Stimulated activated CD4-positive, alpha-beta T cell treated with anti-CD3 and anti-CD28 coated beads, Interleukin-4, amount 100 ng/mL, for 4 hours (primary cell): ENCODE data around the gene AKAP6.
A peak's percentile ranks its signal among the peaks of the same experiment; 100 is the strongest.

Experiments used
- DNase-seq, 2 experiments: peaks; one replicate each; pipeline ENCODE4 v3.0.0-alpha.2; 2020

Gene AKAP6

DNA sequence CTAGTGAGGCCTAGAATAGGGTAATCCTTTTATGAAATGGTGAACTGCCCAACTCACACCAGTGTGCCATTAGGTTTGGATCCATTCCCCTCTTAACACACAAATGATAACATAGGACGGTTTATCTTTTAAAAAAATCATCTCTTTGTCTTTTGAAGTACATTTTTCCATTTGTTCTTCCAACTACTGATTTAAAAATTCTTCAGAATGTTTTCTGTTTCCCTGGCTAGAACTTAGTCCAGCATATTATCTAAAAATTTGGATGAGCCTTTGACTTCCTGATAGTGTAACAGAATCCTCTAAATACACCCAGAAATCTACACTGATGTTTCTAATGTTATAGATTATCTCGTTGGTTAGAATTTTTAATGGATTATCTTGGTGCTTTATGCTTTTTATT, 359.8 kb downstream of the AKAP6 start:
- no peak for DNase-seq

DNA sequence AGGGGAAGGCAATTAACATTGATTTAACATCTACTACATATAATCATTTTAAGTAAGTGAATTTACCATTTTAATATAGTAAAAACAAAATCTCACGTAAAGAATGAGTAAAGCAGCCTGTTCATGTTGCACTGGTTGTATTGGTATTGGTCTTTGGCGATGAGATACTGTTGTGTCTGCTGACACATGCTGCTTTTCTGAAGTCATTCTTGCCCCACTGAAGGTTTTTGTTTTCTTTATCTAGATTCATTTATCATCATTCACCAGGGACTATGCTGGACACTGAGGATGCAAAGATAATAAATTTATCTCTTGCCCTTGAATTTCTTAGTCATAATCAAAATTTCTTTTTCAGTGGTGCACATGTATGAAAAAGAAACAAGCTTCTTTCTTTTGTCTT, 363.3 kb downstream of the AKAP6 start:
- no peak for DNase-seq

DNA sequence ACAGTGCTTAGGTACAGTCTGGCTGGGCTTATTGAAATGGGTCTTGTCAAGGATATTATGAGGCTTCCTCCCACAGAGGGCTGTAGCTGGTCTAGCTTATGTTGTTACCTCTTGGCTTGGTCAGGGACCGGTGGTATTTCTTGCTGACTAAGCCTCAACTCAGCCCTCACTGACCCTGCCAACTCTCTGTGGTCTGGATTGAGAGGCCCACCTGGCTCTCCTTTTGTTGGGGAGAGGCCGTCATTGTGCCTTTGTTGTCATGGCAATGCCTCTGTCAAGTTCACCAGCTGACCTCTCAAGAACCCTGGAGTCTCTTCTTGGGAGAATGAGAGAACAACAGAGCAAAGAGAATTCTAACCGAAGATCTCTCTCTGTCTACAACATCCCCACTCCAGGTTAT, 364.0 kb downstream of the AKAP6 start:
- no peak for DNase-seq

DNA sequence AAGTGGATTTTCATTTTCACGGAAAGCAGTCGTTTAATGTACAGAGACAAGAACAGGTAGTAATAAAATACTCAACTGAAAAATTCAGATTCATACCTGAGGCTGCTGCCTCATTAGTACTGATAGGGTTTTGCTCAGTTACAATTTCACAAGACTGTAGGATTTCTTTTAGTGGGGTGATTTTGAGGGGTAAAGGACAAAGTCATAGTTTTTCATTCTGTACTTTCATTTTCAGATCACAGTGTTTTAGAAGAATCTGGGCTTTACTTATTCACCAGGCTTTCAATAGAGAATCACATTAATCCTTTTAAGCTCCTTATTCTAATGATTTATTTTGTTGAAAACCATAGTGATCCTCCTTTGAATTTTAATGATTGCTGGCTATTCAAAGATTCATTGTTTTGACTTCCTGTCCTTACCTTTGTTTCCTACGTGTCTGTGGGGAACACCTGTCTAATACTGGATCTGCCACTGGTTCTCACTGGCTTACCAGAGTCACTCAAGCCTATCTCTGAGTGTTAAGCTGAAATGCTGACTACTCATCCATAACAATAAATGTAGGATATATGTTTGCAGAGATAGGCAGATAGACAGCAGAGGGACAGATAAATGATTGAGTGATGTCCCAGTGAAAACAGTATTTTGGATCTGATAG, 365.8 kb downstream of the AKAP6 start:
- no peak for DNase-seq

DNA sequence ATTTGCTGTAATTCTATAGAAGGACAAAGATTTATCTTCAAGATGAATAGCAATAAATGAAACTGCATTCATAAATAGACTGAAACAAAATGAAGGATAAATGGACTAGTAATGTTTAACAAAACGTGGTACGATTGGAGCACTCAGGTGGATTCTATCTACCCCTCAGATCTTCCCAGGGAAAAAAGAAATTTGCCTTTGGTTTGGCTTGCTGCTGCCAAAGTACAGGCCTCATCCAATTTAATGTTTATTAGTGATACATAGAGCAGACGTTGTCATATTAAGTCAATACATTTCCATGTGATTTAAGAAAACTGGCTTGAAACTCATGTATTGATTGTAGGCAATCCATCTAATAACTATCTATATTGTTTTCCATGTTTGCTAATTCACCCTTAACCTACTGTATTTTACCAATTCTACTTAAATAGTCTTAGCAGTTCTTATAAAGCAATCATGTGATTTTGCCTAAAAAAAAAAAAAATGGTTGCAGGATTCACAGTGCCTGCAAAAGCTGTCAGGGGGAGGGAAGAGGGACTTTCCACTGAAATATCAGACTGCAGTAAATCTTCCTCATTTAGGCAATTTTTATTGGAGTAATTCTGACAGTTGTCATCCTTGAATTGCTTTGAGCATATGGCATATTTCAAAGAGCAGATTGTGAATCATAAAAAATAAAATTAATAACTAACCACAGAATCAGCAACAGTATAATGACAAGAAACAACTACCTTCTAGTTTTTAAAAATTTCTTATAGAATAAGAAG, 367.4 kb downstream of the AKAP6 start:
- no peak for DNase-seq

DNA sequence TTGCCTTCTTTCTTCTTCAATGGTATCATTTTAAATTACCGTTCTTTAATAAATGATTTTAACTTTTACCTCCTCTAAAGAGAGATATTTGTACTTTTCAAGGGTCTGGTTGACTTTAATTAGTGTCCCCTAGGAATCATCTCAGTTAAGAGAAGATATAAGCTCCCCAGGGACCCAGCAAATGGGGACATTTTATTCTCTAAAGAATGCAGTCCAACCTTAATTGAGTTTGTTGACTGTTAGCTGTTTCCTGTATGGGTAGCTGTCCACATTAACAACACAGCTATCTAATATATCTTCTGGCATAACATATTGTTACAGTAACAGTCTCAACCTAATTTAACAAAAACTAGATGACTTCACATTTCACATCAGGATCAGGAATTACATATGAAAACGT, 368.0 kb downstream of the AKAP6 start:
- no peak for DNase-seq

DNA sequence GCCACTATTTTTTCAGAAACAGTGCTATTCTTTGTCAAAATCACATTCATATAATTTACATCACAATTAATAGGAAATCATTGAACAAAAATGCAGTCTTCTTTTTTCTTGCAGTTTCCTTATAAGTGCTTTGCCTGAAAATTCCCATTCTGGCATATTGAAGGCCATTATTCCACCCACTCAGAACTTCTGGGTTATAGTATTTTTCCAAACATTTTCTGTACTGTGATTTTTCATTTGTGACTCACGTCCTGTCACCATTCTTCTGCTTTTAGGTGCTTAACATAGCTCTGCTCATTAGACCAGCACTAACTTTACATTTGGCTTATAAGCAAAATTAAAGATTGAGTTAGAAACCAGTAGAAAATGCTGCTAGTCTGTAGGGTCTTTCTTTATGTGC, 368.6 kb downstream of the AKAP6 start:
- DNase-seq: no peak

DNA sequence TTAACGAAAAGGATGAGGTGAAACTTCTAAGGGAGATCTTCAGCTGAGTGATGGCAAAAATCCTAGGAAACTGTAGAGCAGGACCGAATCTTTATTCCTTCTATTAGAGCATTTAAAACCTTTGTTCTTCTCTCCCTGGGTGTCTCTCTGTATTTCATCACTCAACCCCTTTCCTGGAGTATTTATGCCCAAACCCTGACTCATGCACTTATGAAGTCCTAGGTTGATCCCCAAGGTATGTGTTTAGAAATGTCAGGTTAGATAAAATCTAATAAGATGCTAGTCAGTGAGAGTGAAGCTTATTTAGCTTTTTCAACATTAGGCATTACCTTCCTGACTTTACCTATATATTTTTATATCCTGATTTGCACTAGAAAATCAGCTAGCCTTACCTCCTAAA, 369.7 kb downstream of the AKAP6 start:
- no peak for DNase-seq

DNA sequence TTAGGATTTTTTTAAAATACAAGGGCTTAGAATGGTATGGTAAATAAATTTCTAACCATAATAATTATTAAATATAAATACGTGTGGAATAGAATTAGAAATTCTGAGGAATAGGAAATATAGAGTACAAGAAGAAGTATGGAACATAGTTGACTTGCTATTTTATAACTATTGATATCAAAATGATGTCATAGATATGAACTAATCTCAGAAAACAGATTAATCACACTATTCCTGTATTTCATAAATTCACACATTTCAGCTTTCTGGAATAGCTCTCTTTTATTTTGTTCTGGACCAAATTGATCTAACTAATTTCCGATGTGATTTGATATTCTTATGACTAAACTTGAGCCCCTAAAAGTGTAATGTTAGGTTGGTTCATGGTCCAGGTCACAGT, 372.4 kb downstream of the AKAP6 start:
- no peak for DNase-seq

DNA sequence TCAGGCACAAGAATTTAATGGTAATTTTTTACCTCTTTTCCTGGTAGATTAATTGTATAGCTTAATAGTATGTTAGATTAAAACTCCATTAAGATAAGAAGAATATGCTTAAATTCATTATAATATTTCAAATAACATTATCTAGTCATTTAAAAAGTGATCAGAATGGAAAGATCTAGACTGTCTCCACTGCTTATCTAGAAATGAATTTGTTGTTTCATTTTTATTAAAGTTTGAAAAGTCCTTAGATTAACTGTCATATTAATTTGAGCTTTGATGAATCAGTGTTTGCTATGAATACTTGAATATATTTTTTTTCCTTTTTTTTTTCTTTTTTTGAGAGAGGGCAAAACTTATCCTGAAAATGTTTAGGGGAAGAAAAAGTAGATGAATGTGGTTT, 373.0 kb downstream of the AKAP6 start:
- DNase-seq: no peak

DNA sequence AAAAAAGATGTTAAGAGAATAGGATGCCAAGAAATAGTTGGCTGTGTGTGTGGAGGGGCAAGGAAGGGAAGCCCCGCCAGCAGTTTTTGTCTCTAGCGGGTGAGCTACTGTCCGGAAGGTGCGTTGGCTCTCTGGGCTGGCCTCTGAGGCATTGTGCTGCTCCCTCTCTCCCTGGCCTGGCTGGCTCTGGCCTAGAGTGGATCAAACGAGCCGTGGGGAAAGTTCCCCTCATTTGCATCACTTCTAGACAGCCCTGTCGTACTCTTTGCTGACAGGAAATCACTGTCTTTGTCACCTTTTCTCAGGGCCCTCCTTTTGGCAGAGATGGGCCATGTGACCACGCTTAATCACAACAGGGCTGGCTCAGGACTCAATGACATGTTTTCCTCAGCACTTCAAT, 373.5 kb downstream of the AKAP6 start:
- peak; percentile 1 to 17 for DNase-seq

DNA sequence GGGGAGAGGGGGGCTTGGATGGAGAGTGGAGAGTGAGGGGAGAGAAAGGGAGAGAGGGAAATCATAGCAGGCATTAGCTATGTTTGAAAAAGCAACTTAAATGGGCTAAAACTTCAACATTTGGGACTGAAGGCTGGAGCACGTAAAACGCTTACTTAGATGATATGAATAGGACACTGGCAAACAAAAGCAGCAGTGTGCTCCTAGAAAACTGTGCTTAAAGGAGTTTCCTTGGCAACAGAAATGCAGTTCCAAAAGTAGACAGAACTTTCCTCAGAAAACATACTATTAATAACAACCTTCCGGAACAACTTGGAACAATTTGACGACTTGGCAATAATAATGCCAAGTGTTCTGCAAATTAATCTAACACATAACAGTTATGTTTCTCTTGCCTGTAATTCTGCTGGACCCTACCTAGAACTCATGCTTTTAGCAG, 374.1 kb downstream of the AKAP6 start:
- DNase-seq: no peak

DNA sequence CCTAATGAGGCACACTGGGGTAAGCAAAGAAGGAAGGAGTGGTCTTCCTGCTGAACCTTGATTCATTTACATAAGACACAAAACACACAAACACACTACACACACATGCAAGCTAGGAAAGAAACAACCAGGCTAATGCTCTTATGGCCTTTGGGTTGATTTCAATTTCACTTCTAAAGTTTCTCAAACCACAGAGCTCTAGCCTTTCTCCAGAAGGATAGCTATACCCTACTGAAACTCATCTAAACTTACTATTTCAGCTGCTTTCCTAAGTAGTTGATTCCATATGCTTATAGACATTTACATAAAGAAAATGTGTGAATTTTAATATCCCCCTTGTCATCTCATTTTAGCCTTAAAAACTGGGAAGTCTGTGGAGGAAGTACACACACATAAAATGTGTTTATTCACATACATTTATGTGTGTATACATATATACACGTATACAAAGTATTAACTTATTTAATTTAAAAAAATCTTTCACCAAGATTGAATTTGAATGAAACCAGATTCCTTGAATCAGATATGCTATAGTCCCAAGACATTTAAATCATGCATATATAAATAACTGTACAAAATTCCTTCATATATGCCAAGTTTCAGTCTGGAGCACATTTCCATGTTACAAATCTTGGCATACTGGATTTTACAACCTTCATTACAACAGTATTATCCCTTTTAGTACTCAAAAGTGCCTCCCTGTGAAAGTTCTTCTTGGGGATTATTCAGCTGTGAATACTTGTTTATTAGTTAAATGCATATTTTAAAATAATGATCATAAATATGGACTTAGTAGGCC, 377.8 kb downstream of the AKAP6 start:
- DNase-seq: no peak

DNA sequence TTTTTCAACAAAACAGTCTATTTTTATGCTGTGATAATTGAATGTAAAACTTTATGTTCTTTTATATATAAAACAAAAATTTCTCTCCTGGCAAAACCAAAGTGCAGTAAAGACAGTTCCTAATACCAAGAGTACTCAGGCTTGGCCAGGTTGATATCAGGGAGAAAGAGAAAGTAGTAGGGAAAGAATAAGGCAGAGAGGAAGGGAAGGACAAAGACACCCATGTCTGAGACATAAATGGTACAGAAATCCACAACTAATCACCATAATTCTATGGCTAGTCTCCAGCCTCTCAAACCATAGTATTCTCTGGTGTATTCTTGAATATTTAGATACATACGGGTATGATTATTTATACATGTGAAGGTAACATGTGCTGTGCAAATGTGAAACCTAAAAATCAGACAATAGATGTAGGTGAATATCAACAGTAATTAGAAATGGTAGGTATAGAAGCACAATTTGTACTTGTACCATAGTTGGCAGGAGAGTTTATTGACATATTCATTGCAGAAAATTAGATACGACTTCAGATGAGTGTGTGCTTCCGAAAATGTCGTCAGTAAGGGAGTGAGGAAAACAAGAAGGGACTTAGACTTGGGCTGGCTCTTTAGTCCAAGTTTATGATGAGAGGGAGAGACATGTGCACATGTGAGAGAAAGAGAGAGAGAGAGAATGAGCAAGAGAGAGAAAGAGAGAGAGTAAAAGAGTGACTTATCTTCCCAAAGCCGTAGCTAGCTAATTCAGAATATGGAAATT, 378.8 kb downstream of the AKAP6 start:
- no peak for DNase-seq

DNA sequence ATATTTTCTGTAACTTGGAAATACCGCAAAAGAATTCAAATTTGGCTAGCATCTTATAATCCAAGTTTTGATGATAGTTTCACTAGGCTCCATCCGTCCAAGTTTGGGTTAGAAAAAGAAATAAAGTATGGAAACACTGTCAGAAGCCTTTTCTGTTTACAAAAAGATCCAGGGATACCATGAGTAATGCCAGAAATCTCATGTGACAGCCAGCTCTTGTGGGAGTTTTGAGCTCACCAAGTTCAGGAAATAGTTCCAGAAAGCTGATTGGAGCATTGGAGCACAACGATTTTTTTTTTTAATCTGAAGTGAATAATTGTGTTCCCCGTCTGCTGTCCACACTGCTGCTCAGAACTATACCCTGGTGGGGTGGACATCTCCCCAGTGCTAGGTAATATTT, 379.9 kb downstream of the AKAP6 start:
- DNase-seq: no peak

DNA sequence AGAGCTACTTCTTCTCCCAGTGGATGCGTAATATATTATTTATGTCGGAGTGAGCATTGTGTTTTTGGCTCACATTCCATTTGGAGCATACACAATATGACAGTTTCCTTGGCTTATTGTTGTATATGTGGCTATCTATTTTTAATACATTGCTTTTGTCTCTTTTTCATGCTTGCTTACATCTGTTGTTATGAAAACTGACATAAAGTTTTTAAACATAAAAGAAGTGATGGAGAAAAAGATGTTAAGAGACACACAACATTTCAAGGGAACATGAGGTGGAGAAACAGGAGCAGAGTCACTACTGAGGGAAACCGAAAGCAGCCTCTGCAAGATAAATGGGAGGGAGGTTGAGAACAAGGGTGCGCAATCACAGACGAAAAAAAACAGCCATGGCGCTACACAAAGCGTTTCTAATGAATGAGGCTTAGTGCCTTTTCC, 381.2 kb downstream of the AKAP6 start:
- no peak for DNase-seq

DNA sequence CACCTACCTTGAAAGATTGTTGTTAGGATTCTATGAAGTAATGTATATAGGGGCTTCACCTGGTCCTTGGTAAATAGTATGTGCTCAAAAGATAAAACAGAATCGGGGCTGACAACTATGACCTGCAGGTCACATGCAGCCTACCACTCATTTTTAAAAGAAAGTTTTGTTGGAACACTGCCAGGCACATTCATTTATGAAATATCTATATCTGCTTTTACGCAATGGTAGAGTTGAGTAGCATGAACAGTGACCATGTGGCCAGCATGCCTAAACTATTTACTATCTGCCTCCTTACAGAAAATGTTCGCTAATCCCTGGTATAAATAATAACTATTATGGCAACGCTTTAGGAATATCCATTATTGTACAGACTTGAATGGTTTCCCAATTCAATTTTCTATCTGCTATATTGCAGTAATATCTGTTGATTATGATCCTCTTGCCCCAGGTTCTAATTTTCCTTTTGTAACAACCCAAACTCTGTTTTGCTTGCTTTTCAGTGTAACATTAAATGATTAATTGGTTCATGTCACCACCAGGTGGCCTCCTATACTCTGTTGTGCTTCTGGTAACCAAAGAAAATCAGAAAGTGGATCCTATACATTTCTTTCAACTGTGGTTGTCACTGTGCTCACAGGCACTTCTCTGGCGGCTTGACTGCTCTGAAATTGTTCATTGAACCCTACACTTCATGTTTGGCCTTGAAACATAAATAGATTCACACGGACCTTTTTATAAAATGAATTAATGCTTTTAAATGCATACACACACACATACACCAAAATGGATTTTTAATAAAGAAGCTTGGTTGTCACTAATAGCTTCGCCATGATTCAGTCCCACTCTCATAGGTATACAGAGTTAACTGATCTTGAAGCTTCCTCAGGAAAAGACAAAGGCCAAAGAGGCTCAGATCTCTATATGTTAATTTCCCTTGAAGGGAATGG, 381.9 kb downstream of the AKAP6 start:
- DNase-seq: no peak

DNA sequence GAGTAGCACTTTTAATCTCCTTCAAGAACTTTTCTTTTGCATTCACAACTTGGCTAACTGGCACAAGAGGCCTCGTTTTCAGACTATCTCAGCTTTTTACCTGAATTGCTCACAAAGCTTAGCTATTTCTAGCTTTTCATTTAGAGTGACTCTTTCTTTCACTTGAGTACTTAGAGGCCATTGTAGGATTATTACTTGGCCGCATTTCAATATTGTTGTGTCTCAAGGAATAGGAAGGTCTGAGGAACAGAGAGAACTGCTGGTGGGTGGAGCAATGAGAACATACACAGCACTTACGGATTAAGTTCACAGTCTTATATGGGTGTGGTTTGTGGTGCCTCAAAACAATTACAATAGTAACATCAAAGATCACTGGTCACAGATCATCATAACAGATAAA, 384.8 kb downstream of the AKAP6 start:
- no peak for DNase-seq

DNA sequence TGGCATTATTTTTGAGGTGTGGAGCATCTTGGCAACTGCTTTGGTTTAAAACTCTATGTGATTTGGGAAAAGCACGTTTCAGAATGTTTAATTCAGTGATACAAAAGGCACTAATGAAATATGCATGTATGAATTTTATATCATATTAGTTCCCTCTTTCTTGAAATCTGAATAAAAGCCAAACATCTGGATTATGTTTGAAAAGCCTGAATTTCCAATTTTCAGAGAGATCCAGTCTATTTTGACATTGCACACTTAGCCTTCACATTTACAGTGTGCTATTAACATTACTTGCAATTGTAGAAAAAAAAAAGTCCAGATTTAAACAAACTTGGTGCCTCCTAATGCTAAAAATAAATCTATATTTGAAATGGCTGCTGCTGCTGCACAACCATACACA, 390.5 kb downstream of the AKAP6 start:
- DNase-seq: no peak

DNA sequence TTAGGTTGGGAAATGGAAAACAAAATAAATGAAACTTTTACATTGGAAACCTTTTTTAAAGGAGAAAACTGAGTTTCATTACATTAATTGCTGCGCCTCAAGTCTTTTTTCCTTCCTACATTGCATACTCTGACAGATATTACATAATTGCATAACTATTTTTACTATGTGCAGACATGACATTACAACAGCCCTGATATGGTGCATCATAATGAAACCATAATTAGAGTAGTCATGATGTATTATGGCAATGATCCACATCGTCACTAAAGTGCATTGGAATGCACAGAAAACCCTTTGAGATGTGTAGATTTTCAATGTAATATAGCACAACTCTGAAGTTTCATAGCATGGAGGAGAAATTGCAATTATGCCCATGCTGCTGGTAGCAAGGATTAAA, 391.8 kb downstream of the AKAP6 start:
- no peak for DNase-seq

DNA sequence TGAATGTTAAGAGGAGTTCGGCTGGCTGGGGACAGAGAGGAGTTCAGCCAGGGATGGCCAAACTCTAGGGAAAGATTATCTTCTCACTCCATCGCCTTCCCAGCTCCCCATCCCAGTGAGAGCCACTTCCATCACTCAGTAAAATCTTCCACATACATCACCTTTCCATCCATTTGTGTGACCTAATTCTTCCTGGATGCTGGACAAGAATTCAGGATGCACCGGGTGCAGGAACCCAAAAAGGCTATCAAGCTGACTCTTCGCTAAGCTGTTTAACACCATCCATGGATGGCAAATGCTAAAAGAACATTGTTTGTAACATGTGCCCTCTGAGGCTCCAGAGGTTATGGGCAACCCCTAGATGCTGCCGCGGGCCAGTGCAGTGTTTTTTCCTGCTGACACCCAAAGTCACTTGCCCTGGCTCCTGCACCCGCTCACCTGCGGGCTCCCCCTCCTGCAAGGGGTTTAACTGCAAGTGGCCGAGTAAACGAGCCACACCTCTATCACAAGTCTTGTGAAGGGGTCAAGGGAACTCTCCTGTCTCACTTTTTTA, 393.6 kb downstream of the AKAP6 start:
- DNase-seq: no peak
